NCI-H460 (cell line): Measurements from ENCODE around the gene UQCRC2. TPM values are rescaled to one million over a fixed set of nuclear protein-coding genes. Genes with fewer than 3 reads are reported as not detected.
"Not testable (repeated sequence)": the region's sequence is repeated elsewhere in the genome, so short reads cannot be mapped to it uniquely, and the experiment has no call there.

Source experiments
- DNase-seq: peaks from one replicate; pipeline ENCODE4 v3.0.0-alpha.2; 2016; ENCODE audit warnings: low read depth; ENCODE audit errors: extremely low read depth
- total RNA-seq: library from RNA; depleted of rRNA; stranded (reverse); fragments of >200 nt; shearing (Covaris generic); gene quantifications from 2 replicates; pipeline ENCODE4 v1.2.3, GENCODE V29; 2014; rRNA removed

Gene UQCRC2
- total RNA-seq, 1 experiment from 2014 or later, result 248 TPM

- peak; percentile 48 for DNase-seq
Observed at GRCh38 chr16:22007509-22008214, 54.5 kb downstream of the UQCRC2 start, which contains the start of gene MOSMO. Gene MOSMO (plus strand): TSS chr16:22008111. CDS start chr16:22008302, 191 bp downstream.

GRCh38 chr16:22008215-22009059, 55.3 kb downstream of the UQCRC2 start:
- no peak for DNase-seq

DNA sequence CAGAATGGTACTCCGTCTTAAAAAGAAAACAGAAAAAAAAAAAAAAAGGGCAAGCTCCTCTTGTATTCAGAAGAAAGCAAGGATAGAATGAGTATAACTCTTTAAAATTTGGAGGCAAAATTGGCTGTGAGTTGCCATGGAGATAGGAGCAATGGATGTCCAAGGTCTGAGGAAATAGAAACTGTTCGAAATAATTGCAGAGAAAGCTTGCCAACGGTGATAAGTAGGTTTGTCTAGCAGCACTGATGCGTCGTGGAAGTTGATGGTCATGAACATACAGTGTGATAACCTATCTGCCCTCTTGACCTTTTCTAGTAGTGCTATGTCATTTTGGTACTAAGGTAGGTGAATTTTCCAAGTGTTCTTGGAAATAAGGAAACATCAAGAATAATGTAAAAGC, 57.7 kb downstream of the UQCRC2 start:
- no peak for DNase-seq

GRCh38 chr16:22012241-22012640, 59.1 kb downstream of the UQCRC2 start:
- no peak for DNase-seq

DNA sequence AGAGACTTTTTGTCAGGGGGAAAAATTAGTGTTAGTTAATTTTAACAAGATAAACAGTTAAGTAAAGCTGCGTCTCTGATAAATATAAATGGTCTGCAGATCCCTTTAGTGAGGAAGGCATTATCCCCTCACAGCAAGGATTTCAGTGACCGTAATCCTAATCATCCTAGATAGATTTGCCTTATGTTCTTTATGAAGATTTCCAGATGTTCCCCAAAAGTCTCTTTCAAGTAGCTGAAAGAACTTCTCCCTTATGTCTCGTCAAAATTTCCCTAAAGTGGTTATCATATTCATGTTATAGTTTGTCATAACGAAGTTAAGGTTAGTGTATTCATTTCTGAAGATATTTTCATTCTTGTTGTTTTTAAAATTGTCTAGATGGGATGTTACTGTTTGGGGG, 60.3 kb downstream of the UQCRC2 start:
- no peak for DNase-seq

GRCh38 chr16:22014271-22014873, 61.2 kb downstream of the UQCRC2 start:
- no peak for DNase-seq

GRCh38 chr16:22016927-22017326, 63.8 kb downstream of the UQCRC2 start:
- no peak for DNase-seq

GRCh38 chr16:22018559-22018958, 65.4 kb downstream of the UQCRC2 start:
- DNase-seq, result no peak

DNA sequence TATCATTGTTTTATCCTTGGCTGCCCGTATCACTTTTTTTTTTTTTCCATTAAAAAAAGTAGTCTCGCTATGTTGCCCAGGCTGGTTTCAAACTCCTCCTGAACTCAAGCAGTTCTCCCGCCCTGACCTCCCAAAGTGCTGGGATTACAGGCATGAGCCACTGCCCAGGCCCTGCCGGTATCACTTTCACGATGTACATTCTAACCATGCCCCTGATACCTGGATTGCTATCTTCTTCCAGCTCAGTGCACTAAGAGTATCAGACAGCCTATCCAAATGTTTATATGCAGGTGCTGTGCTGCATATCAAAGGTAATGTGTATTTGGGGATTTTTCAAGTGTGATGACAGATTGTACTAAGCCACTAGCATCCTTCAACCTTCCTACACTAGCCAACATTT, 69.0 kb downstream of the UQCRC2 start:
- no peak for DNase-seq

GRCh38 chr16:22023505-22023904, 70.3 kb downstream of the UQCRC2 start:
- no peak for DNase-seq

DNA sequence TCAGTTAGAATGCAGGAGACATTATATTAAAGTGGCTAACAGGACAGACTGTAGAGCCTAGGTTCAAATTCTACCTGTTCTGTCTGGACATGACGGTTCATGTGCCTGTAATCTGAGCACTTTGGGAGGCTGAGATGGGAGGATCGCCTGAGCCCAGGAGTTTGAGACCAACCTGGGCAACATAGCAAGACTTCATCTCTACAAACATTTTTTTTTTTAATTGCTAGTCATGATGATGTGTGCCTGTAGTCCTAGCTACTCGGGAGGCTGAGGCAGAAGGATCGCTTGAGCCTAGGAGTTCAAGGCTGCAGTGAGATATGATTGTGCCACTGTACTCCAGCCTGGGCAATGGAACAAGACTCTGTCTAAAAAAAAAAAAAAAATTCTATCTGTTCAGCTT, 71.6 kb downstream of the UQCRC2 start:
- not testable (repeated sequence) for DNase-seq

DNA sequence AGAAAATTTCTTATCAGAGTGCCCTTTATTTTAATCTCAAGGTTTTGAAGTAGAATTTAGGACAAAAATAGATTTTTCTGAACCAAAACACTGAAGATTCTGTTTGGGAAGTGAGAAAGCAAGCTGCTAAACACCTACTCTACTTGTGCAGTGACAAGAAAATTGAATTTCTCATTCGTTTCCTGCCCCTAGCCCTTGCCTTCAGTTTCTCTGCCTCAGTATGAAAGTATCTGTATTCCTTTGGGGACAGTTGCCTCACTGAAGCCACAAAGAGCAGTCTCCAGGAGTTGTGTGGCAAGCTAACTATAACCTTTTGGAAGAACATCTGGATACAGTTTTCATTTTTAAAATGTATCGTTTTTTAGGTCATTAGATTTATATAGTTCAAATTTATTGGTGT, 74.5 kb downstream of the UQCRC2 start:
- DNase-seq, result no peak

DNA sequence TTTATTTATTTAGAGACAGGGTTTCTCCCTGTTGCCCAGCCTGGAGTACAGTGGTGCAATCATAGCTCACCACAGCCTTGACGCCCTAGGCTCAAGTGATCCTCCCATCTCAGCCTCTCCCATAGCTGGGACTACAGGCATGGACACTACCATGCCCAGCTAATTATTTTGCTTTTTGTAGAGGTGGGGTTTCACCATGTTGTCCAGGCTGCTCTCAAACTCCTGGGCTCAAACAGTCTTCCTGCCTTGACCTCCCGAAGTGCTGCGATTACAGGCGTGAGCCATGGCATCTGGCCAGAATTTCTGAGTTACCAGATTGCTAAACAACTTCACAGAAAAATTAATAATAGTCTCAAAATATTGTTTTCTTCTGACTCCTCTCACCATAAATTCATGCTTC, 76.5 kb downstream of the UQCRC2 start:
- no peak for DNase-seq

GRCh38 chr16:22030087-22030812, 77.1 kb downstream of the UQCRC2 start:
- DNase-seq, result no peak

GRCh38 chr16:22031483-22032083, 78.4 kb downstream of the UQCRC2 start:
- no peak for DNase-seq

Other genes starting within 250 kb of the UQCRC2 start
- gene NPIPB4, start 95.6 kb upstream of the UQCRC2 start, total RNA-seq, result 17.4 and 26.2 TPM in 2 replicates
- gene PDZD9, start 47.8 kb downstream of the UQCRC2 start, total RNA-seq, result not detected in 2 replicates
- 15.7 and 22.4 TPM in 2 replicates for gene MOSMO, start 54.8 kb downstream of the UQCRC2 start, total RNA-seq
- gene VWA3A, start 139.2 kb downstream of the UQCRC2 start, total RNA-seq, result not detected in 2 replicates
- not detected in 2 replicates for gene SDR42E2, start 209.1 kb downstream of the UQCRC2 start, total RNA-seq